GM12864 (cell line): ENCODE measurements around the gene C22orf39.

Source experiments
- DNase-seq: peaks from one replicate; pipeline ENCODE4 v3.0.0-alpha.2; 2011; ENCODE audit warnings: low read depth
- H3K4me3 ChIP-seq: 2 replicates; pipeline ENCODE4 v1.5.1; 2011; ENCODE audit warnings: mild to moderate bottlenecking, low read depth, low read length, control low read depth
- TF ChIP-seq, protein P1 (sequence below): IDR thresholded peaks from 2 replicates; pipeline ENCODE4 v1.5.1; 2011; ENCODE audit warnings: low read depth, mild to moderate bottlenecking, moderate library complexity, low read length, control low read depth, inconsistent platforms; ENCODE audit errors: missing control alignments

The C22orf39 gene

DNA sequence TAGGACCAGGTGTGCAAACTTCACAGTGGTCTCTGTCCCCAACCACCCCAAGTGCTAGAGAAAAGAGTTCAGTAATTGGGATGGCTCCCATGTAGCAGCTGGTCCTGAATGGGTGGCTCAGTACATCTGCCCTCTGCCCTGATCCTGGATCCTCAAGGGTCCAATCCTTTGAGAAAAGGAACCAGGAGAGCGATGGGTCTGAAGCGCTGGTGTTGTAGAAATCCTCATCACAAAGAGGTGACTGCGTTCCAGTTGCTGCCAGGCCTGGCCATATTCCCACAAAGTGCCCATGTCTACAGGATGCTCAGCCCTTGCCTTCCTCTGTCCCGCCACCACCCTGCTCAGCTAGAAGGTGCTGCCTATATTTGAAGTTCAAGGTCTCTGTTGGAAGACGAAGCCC is 6.2 kb upstream of the C22orf39 start:
- no peak for DNase-seq
- TF ChIP-seq, protein P1, sequence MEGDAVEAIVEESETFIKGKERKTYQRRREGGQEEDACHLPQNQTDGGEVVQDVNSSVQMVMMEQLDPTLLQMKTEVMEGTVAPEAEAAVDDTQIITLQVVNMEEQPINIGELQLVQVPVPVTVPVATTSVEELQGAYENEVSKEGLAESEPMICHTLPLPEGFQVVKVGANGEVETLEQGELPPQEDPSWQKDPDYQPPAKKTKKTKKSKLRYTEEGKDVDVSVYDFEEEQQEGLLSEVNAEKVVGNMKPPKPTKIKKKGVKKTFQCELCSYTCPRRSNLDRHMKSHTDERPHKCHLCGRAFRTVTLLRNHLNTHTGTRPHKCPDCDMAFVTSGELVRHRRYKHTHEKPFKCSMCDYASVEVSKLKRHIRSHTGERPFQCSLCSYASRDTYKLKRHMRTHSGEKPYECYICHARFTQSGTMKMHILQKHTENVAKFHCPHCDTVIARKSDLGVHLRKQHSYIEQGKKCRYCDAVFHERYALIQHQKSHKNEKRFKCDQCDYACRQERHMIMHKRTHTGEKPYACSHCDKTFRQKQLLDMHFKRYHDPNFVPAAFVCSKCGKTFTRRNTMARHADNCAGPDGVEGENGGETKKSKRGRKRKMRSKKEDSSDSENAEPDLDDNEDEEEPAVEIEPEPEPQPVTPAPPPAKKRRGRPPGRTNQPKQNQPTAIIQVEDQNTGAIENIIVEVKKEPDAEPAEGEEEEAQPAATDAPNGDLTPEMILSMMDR: no peak
- no peak overlapping the region for H3K4me3 ChIP-seq

DNA sequence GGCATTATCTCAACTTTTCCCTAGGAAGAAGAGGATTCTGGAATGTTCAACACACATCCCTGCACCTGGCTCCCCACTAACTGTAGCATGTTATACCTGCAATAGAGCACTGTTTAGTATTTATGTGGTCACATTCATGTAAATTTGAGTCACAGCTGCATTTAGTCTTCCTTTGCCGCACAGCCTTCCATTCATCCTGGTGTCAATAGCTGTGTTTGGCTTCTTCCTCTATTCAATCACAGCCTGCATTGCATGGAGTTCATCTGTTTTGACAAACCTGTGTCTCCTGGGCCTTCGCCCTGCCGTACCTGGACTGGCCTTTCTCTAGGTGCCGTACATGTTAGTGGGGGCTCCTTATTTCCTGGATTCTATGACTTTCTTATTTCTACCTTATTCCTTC is 4.1 kb upstream of the C22orf39 start:
- DNase-seq: no peak
- H3K4me3 ChIP-seq: no peak overlapping the region
- TF ChIP-seq, protein P1: no peak

DNA sequence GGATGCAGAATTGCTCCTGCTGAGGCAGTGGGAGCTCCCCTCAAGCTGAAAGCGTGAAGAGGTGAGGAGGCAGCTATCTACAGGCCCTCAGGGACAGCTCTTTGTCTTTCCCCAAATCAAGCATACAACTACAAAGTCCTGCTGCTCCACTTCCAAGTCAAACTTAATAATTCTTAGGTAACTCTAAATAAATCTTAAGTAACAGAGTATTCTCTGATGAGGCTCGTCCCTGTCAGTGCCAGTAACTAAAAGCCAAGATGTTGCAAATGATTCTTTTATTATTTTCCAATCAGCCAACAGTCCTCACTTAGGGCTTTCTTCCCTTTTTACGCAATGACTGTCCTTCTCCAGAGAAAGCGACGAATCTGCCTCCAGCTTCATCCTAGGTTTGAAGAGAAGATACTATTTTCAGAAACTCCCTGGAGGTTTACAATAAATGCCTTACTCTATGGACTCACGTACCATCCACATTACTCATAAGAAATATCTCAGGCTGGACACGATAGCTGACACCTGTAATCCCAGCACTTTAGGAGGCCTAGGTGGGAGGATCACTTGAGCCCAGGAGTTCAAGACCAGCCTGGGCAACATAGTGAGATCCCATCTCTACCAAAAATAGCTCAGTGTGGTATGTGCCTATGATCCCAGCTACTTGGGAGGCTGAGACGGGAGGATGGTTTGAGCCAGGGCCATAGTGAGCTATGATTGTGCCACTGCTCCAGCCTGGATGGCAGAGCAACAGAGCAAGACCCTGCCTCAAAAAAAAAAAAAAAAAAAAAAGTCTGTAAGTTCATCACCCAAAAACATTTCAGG is 3.1 kb upstream of the C22orf39 start:
- H3K4me3 ChIP-seq: no peak overlapping the region
- DNase-seq: no peak
- TF ChIP-seq, protein P1: no peak

DNA sequence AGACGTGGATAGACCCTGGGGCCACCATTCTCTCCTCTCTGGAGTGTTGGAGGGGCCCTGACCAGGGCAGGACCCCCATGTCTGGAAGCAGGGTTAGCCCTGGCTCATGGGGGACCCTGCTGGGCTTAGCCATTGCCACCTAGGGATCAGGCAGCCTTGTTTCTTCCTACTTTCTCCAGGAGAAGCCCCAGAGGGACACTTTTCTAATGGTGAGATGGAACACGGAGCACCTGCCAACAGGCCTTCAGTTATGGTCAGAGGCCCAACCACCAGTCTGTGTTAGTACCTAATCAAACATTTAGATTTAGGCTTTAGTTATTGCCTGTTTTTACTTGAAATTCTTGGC is 1.9 kb upstream of the C22orf39 start:
- DNase-seq: no peak
- no peak overlapping the region for H3K4me3 ChIP-seq
- TF ChIP-seq, protein P1: no peak

DNA sequence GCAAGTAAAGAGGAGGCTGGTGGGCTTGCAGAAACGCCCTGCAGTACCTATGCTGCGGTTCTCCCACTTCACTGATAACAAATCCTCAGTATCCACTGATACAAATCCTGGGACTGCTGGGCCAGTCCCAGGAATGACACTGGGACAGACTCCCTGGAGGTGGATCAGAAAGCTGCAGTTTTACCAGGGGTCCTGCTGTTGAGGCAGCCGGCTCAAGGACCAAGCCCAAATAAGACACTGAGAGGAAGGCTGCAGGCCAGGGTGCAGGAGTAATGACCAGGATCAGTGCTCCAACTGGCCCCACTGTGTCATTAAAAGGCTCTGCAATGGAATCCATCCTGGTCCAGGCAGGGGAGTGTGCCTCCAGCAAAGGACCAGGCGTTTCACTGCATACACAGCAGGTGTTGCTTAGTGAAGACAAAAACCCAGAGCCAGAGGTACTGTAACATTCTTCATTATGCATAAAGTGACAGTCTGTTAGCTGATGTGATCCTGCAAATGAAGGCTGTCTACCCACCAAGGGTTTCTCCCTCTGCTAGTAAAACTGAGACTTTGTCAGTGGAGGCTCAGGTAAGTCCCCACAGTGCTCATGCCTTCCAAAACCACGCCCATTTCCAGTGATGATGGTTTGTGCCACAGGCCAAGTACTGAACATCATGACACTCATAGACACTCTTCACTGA is 1.4 kb upstream of the C22orf39 start:
- peak; percentile 43 for DNase-seq
- peak overlapping the region; percentile 87; the same call in 1 of the 2 replicates for H3K4me3 ChIP-seq
- TF ChIP-seq, protein P1: no peak

DNA sequence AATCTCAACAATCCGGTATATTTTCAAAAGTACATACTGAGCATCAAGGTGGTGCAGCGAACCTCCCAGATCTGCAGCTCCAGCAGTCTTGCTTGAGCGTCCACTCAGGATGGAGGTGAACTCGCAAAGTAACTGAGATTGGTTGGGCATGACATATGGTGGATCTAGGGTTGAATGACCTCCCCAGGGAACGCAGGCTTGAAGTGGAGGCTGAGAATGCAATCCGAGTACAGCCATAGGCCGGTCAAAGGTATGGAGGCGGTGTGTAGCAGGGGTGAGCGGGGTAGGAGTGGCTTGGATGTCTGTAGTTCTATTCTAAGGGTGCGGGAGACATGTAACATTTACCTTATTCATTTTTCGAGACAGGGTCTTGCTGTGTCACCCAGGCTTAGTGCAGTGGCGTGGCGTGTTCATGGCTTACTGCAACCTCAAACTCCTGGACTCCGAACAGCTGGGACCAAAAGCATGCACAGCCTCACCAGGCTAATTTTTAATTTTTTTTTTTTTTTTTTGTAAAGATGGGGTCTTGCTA is 631 bp upstream of the C22orf39 start:
- peak; percentile 46 for DNase-seq
- H3K4me3 ChIP-seq: peak overlapping the region; percentile 87
- TF ChIP-seq, protein P1: no peak
